Fibroblast of mammary gland (primary cell): ENCODE results near the gene F12.

ENCODE experiments used
- DNase-seq: peaks from one replicate; pipeline ENCODE4 v3.0.0-alpha.2; 2010; ENCODE audit warnings: low read depth
- H3K4me3 ChIP-seq: 2 replicates; pipeline ENCODE4 v1.5.1; 2011; ENCODE audit warnings: low read depth, mild to moderate bottlenecking, low read length, moderate library complexity; ENCODE audit not compliant: control insufficient read depth
- TF ChIP-seq, protein P1 (sequence below): conservative IDR thresholded peaks from 2 replicates; pipeline ENCODE4 v1.5.1; 2011; ENCODE audit warnings: low read depth, low read length, inconsistent platforms; ENCODE audit not compliant: control insufficient read depth, insufficient read depth

The F12 gene

DNA sequence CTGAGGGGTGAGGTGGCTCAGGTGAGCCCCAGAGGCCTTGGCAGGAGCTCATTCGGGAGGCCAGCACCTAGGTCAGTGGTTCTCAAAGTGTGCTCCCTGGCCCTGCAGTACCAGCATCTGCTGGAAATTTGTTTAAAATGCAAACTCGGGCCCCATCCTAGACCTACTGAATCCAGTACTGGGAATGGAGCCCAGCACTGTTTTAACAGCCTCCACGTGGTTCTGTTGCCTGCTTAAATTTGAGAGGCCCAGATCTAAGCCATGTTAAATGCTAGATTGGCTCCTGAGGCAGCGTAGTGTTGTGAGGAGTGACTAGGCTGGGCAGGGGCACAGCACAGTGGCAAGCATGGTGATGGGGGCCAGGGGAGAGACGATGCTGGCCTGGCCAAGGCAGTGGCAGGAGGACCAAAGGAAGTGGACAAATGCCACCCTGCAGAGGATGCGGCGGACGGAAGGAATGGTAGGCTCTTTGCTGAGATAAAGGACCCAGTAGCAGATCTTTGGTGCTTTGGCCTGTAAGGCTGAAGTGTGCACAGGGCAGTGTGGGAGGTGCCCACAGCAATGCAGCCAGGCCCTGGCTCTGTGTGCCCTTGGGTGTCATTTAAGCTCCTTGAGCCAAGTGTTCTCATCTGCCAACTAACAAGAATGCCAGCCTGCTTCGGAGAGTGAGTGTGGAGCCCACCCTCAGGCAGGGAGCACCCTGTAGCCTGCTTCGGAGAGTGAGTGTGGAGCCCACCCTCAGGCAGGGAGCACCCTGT, 41.5 kb upstream of the F12 start:
- TF ChIP-seq, protein P1, sequence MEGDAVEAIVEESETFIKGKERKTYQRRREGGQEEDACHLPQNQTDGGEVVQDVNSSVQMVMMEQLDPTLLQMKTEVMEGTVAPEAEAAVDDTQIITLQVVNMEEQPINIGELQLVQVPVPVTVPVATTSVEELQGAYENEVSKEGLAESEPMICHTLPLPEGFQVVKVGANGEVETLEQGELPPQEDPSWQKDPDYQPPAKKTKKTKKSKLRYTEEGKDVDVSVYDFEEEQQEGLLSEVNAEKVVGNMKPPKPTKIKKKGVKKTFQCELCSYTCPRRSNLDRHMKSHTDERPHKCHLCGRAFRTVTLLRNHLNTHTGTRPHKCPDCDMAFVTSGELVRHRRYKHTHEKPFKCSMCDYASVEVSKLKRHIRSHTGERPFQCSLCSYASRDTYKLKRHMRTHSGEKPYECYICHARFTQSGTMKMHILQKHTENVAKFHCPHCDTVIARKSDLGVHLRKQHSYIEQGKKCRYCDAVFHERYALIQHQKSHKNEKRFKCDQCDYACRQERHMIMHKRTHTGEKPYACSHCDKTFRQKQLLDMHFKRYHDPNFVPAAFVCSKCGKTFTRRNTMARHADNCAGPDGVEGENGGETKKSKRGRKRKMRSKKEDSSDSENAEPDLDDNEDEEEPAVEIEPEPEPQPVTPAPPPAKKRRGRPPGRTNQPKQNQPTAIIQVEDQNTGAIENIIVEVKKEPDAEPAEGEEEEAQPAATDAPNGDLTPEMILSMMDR = no peak
- no peak for DNase-seq
- H3K4me3 ChIP-seq = no peak overlapping the region

DNA sequence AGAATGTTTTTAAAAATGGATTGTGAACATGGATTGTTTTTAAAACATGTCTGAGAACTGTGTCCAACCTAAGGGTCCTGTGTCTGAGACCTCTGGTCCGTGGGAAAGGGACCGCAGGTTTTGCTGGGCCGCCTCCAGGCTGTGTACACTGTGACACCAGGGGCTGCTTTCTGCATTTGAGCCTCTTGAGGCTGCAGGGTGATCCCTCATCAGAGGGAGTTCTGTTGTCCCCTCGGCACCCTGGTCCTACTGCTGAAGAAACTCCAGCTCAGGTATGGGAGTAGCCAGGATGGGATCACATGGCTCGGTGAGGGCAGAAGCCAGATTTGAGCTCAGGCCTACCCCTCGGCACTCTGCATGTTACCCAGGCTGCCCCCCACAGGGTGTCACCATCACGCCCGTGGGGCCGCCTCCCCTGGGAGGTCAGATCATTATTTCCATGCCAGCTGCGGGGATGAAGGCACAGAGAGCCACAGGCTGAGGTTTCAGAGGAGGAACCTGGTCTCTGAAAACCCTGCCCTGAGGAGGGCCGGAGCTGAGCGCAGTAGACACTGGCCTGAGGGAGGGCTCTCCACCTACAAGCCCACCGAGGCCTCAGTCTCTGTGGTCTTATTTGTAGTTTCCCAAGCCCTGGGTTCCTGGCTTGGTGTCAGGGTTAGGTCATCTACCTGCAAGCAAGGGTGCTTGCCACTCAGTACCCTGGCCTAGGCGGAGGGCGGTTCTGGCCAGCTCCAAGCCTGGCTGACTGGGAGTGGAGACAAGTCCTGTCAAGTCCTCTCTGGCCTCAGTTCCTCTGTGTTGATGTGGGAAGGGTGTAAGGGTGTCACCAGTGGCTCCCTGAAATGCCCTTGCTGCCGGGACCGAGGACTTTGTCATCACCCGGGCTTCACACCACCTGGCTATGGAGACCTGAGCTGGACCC, 40.0 kb upstream of the F12 start:
- no peak for DNase-seq
- TF ChIP-seq, protein P1 = no peak
- no peak overlapping the region for H3K4me3 ChIP-seq

DNA sequence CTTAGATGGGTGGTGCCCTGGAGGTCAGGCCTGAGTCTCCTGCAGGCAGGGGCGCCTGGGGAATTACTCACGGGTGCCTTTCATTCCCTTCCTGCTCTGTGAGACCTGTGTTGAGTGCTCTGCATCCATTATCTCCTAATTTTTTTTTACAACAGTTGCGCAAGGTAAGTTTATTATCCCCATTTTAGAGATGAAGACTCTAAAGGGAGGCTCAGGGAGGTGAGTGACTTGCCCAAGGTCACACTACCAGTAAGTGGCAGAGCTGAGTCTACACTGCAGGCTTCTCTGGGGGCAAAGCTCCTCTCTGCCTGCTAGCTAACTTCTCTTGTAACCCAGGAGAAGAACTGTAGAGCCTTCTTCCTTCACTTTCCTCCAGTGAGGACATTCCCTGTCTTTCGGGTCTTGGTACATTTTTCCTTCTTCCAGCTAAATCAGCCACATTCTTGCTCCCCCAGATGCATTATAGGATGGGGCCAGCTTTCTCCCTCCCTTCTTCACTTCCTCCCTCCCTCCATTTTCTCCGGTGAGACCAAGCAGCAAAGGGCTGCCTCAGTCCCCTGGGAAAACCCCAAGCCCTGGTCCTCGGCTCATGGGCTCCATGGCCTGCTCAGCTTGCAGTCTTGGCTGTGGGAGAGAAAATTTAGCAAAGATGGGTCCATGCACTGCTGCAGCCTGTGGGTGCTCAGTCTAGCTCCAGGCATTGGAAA, 39.0 kb upstream of the F12 start:
- TF ChIP-seq, protein P1 = no peak
- DNase-seq = no peak
- no peak overlapping the region for H3K4me3 ChIP-seq

DNA sequence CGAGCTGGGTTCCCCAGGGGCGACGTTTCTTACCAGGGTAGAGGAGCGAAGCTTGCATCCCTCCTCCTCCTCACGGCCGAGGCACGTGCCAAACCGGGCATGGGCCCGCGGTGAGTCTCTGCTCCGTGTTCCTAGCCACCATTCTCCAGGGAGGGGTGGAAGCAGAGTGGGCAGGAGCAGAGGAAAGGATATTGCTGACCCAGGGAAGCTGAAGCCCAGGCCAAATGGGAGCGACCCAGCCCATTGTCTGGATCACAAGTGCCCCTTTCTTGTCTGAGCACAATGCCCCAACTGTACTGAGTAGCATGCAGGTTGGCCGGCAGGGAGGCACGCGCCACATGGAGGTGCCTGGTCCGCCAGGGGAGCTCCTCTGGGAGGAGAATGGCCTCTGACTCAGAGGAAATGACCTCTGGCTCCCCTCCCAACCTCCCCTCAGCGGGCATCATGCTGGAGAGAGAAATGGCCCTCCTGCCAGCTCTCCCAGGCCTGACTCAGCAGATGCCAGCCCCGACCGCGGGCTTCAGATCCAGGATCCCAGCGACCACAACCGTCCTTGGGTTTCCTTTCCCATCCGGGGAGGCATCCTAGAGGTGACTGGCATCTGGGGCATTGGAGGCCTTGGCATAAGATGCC, 38.4 kb upstream of the F12 start:
- TF ChIP-seq, protein P1 = no peak
- peak; percentile 80 for DNase-seq
- peak overlapping the region; percentile 46 for H3K4me3 ChIP-seq

DNA sequence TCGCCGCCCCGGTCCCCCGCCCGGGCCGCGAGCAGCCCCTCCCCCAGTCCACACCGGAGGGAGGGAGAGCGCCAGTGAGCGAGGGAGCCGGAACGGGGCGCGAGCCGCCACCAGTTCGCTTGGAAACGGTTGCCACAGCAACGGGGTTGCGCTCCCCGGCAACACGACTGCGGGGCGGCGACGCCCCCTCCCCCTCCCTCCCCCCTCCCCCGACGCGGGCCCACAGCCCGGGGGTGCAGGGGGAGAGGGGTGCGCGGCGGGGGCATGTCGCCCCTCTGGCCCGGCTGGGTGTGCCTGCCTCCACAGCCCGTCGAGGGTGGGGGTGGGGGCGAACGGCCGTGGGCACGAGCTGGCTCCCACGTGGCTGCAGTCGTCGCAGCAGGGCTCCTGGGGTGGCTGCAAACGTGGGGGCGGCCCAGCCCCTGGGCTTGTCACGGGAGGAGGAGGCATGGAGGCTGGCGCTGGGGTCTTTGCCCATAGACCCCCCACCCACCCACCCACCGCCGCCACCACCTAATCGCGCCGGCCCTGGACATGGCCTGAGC, 37.8 kb upstream of the F12 start:
- H3K4me3 ChIP-seq = peak overlapping the region; percentile 46
- DNase-seq = peak; percentile 36
- TF ChIP-seq, protein P1 = no peak
